ENCODE results near the gene CORIN. TPM values are rescaled to one million over a fixed set of nuclear protein-coding genes. Genes with fewer than 3 reads are reported as not detected.

Gene CORIN
- total and polyA plus RNA-seq, 2 donors (not counting 1 experiment from before 2014, with no cell fraction given), result 0.25 TPM; not detected in 1

- no peaks in the 10 kb centered on the region for H4K20me1 ChIP-seq (ENCODE audit: control insufficient read depth, insufficient read depth, low read length, poor library complexity, severe bottlenecking)
- ATAC-seq (ENCODE audit: low read depth), result no peak
- no peaks in the 10 kb centered on the region for H3K4me1 ChIP-seq (ENCODE audit: control insufficient read depth in 2 of 2, insufficient read depth in 2 of 2, low read length in 2 of 2)
- no peak overlapping the region for H3K4me3 ChIP-seq (ENCODE audit: control extremely low read depth in 1 of 5, extremely low read depth in 1 of 5, insufficient read depth in 1 of 5, low read depth in 2 of 5, low read length in 4 of 5)
- peaks cover 19 to 40% of the 10 kb centered on the region in 2 experiments for H3K36me3 ChIP-seq (replicated peaks in 1 of 2; ENCODE audit: control extremely low read depth in 1 of 2, control insufficient read depth in 1 of 2, extremely low read depth in 1 of 2, insufficient read depth in 2 of 2, low read length in 1 of 2)
- H3K4me2 ChIP-seq (replicated peaks; ENCODE audit: low read depth, low read length, poor library complexity, severe bottlenecking), result no peak overlapping the region
- ChIA-PET CTCF (no interaction called here), POLR2A (no interaction called here)
- no peak overlapping the region for H2AFZ ChIP-seq (ENCODE audit: insufficient read depth, low read depth, low read length, poor library complexity, severe bottlenecking)
- TF ChIP-seq EZH2 (IDR thresholded peaks at IDR 0.05; ENCODE audit: borderline replicate concordance, insufficient read depth, low read depth, low read length, poor library complexity, severe bottlenecking) (no peak), CTCF (IDR thresholded peaks at IDR 0.05) (no peak)
- Mint-ChIP-seq H3K27ac (no peak overlapping the region), H3K4me1 (no peaks in the 10 kb centered on the region), H3K9me3 (ENCODE audit: insufficient read depth) (no peaks in the 10 kb centered on the region), H3K4me3 (no peak overlapping the region), H3K27me3 (no peaks in the 10 kb centered on the region)
- no peaks in the 10 kb centered on the region for H3K27me3 ChIP-seq (replicated peaks in 1 of 4; ENCODE audit: control extremely low read depth in 1 of 4, control insufficient read depth in 3 of 4, insufficient read depth in 4 of 4, low read length in 3 of 4)
- no peak overlapping the region for H3K27ac ChIP-seq (ENCODE audit: low read length in 2 of 2)
- no peak for DNase-seq
- no peak overlapping the region for H3K9ac ChIP-seq (ENCODE audit: low read length)
- H3K79me2 ChIP-seq (ENCODE audit: control insufficient read depth, insufficient read depth, low read length), result no peaks in the 10 kb centered on the region
- H3K9me3 ChIP-seq (ENCODE audit: control extremely low read depth in 1 of 3, control insufficient read depth in 2 of 3, insufficient read depth in 1 of 3, low read length in 2 of 3), result no peaks in the 10 kb centered on the region
- intact Hi-C loops (cut with micrococcal nuclease), result no loop called here
Observed at GRCh38 chr4:47879458-47879857, 41.6 kb upstream of the CORIN start.

GRCh38 chr4:47876784-47877546 is 39.1 kb upstream of the CORIN start:
- Histone ChIP-seq H4K20me1 (ENCODE audit: control insufficient read depth, insufficient read depth, low read length, poor library complexity, severe bottlenecking) (no peaks in the 10 kb centered on the region), H3K27me3 (replicated peaks in 1 of 4; ENCODE audit: control extremely low read depth in 1 of 4, control insufficient read depth in 3 of 4, insufficient read depth in 4 of 4, low read length in 3 of 4) (no peaks in the 10 kb centered on the region), H3K4me2 (replicated peaks; ENCODE audit: low read depth, low read length, poor library complexity, severe bottlenecking) (no peak overlapping the region), H3K79me2 (ENCODE audit: control insufficient read depth, insufficient read depth, low read length) (no peaks in the 10 kb centered on the region), H3K4me3 (ENCODE audit: control extremely low read depth in 1 of 5, extremely low read depth in 1 of 5, insufficient read depth in 1 of 5, low read depth in 2 of 5, low read length in 4 of 5) (no peak overlapping the region), H2AFZ (ENCODE audit: insufficient read depth, low read depth, low read length, poor library complexity, severe bottlenecking) (no peak overlapping the region), H3K27ac (ENCODE audit: low read length in 2 of 2) (no peak overlapping the region), H3K9me3 (ENCODE audit: control extremely low read depth in 1 of 3, control insufficient read depth in 2 of 3, insufficient read depth in 1 of 3, low read length in 2 of 3) (peaks cover 0 to 5% (median 4%) of the 10 kb centered on the region in 3 donors), H3K9ac (ENCODE audit: low read length) (no peak overlapping the region), H3K36me3 (replicated peaks in 1 of 2; ENCODE audit: control extremely low read depth in 1 of 2, control insufficient read depth in 1 of 2, extremely low read depth in 1 of 2, insufficient read depth in 2 of 2, low read length in 1 of 2) (peaks cover 16 to 40% of the 10 kb centered on the region in 2 experiments), H3K4me1 (ENCODE audit: control insufficient read depth in 2 of 2, insufficient read depth in 2 of 2, low read length in 2 of 2) (no peaks in the 10 kb centered on the region)
- H3K9me3 Mint-ChIP-seq (ENCODE audit: insufficient read depth), result peaks cover 2% of the 10 kb centered on the region
- H3K4me1 Mint-ChIP-seq, result no peaks in the 10 kb centered on the region
- H3K4me3 Mint-ChIP-seq, result no peak overlapping the region
- no peak for TF ChIP-seq CTCF (IDR thresholded peaks at IDR 0.05)
- TF ChIP-seq EZH2 (IDR thresholded peaks at IDR 0.05; ENCODE audit: borderline replicate concordance, insufficient read depth, low read depth, low read length, poor library complexity, severe bottlenecking), result no peak
- no CpG with 5 or more reads among the region's 3 CpGs for WGBS (ENCODE audit: insufficient coverage)
- ATAC-seq (ENCODE audit: low read depth) (no peak), DNase-seq (no peak)
- intact Hi-C loops (cut with micrococcal nuclease), result no loop called here
- POLR2A ChIA-PET, result no interaction called here
- CTCF ChIA-PET, result no interaction called here
- no peak overlapping the region for H3K27ac Mint-ChIP-seq
- no peaks in the 10 kb centered on the region for H3K27me3 Mint-ChIP-seq

Data from B cell (primary cell).